Aorta (tissue), 5 donors: ENCODE data around the gene MAPK8IP2. TPM values are rescaled to one million over a fixed set of nuclear protein-coding genes. Genes with fewer than 3 reads are reported as not detected.

ENCODE experiments used
- ATAC-seq: fragments of 200-7000 bp; cut with Tn5 transposase; one replicate; pipeline ENCODE4 v1.9.1; 2022; ENCODE audit warnings: moderate library complexity; ENCODE audit not compliant: low FRiP score
- DNase-seq, 2 donors: peaks; one replicate each; pipeline ENCODE4 v3.0.0-alpha.2; 2020
- H3K27ac ChIP-seq, 2 donors: one replicate each; pipeline ENCODE4 v1.5.1; 2013; ENCODE audit warnings: low read length in 2 of 2, mild to moderate bottlenecking in 2 of 2, moderate library complexity in 2 of 2, control low read depth in 1 of 2, inconsistent platforms in 1 of 2, low read depth in 1 of 2
- H3K27me3 ChIP-seq, 2 donors: one replicate each; pipeline ENCODE4 v1.6.1; 2013; ENCODE audit warnings: control low read depth in 1 of 2, low read length in 1 of 2, mild to moderate bottlenecking in 1 of 2, moderate library complexity in 1 of 2; ENCODE audit not compliant: insufficient read depth in 2 of 2, control insufficient read depth in 1 of 2
- H3K36me3 ChIP-seq, 2 donors: one replicate each; pipeline ENCODE4 v1.6.1; 2013; ENCODE audit warnings: control low read depth in 1 of 2, low read length in 1 of 2, mild to moderate bottlenecking in 1 of 2; ENCODE audit not compliant: insufficient read depth in 2 of 2, control insufficient read depth in 1 of 2
- H3K4me1 ChIP-seq, 2 donors: one replicate each; pipeline ENCODE4 v1.6.1; 2013; ENCODE audit warnings: low read length in 2 of 2, control low read depth in 1 of 2, mild to moderate bottlenecking in 1 of 2, moderate library complexity in 1 of 2; ENCODE audit not compliant: insufficient read depth in 2 of 2, control insufficient read depth in 1 of 2
- H3K4me3 ChIP-seq, 2 donors: one replicate each; pipeline ENCODE4 v1.5.1; 2013; ENCODE audit warnings: low read length in 2 of 2, control low read depth in 1 of 2, mild to moderate bottlenecking in 1 of 2
- H3K9me3 ChIP-seq: one replicate; pipeline ENCODE4 v1.6.1; 2013; ENCODE audit warnings: mild to moderate bottlenecking, low read length; ENCODE audit not compliant: control insufficient read depth
- WGBS, 2 donors: extraction: QIAGEN DNeasy Blood & Tissue Kit; methylation state at CpG; one replicate each; pipeline ENCODE4 v1.1.7; 2013; 5-methylcytosine and 5-hydroxymethylcytosine counted together
- intact Hi-C, 2 donors: fragments of 100-400 bp; cut with DNase I; formaldehyde crosslinking; loops; one replicate each; pipeline versions ENCODE4 v1.14.2 to v1.15.0; 2022
- long read RNA-seq, 2 donors: library from polyadenylated mRNA; unstranded; transcript quantifications; one replicate each; pipeline ENCODE4 v2.0.0, GENCODE V29; 2020 to 2021
- polyA plus RNA-seq, 2 donors: library from polyadenylated mRNA; stranded (reverse); fragments of 200-250 nt; gene quantifications; one replicate each; pipeline ENCODE4 v1.2.3, GENCODE V29; 2013
- total RNA-seq, 2 donors: library from RNA; stranded (reverse); fragmentation: NEBNext Ultra II Directional; extraction: Animal tissue kit (Norgen Biotek cat#: 25700); gene quantifications; one replicate each; pipeline ENCODE4 v1.2.1, GENCODE V29; 2021
- donor health status: healthy with polysubstance abuse.
- donor health status: Bipolar disorder and iron deficiency.
- donor health status: DM: no; HTN: no; CAD: no.
- donor health status: DM: no; HTN: no; CAD: no.
- donor health status: DM: yes; HTN: yes; CAD: no.

The MAPK8IP2 gene
- total RNA-seq (under 1 TPM; 0.24 to 0.26 TPM), polyA plus RNA-seq (under 1 TPM; under 0.01 to 0.15 TPM)
- long read RNA-seq, donor 1: 0 reads
- long read RNA-seq, donor 2, partial matches to known transcripts: 1 of 2 reads
- long read RNA-seq, donor 2, other reads (novel, unspliced or antisense): 0 of 2 reads

DNA sequence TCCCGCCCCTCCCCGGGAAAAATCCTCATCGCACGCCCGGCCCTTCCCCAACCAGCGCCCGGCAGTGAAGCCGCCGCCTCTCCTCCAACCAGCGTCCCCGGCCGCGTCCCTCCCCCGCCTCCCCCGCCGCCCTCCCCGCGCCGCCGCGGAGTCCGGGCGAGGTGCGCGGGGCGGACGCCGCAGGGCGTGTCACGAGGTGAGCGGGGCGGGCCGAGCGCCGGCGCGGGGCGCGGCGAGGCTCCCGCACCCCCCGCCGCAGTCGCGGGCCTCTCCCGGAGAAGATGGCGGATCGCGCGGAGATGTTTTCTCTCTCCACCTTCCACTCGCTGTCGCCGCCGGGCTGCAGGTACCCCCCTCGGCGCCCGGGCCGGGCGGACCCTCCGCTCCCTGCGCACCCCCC, at the start of gene MAPK8IP2:
Gene MAPK8IP2 (plus strand): TSS at position 256 of the 400 bp plus-strand sequence. CDS start 26 bp downstream, at position 282.
- ATAC-seq (no peak), DNase-seq (peak in 1 of 2 donors; percentile 75)
- no peaks in the 10 kb centered on the region for H3K27me3 ChIP-seq
- no peak within 1 kb of the TSS for H3K27ac ChIP-seq
- intact Hi-C loops: no loop called here
- H3K4me3 ChIP-seq: peak within 1 kb of the TSS; percentile 35 to 40
- no peaks in the 10 kb centered on the region for H3K9me3 ChIP-seq
- no peaks in the 10 kb centered on the region for H3K36me3 ChIP-seq
- WGBS, 2 donors: 0 to 1% methylated on average over 14 to 61 of the region's 61 CpGs
- H3K4me1 ChIP-seq: no peaks in the 10 kb centered on the region

DNA sequence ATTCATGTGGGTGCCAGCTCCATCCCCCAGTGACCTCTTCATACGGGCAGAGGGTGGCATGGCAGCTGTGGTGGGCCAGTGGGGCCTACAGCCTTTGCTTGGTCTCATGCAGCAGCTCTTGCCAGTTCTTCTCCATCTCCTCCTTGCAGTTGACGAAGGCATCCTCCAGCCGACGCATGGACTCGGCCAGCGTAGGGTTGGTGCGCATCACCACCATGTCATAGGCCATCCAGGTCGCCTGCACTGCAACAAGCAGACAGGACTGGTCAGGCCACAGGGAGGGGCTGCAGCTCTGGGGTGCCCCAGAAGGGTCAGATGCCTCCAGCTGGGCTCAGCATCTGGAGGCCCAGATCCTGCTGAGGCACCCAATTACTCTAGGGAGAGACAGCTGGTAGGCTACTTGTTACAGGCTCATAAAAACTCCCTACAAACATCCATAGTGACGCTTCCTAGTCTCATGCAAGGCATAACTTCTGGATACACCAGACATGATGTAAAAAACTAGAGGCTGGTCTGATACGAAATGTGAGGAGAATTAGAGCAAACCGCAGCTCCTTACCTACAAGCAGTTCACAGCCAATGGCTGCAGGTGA, 49.3 kb upstream of the MAPK8IP2 start:
- Histone ChIP-seq H3K27ac (no peak overlapping the region), H3K9me3 (no peaks in the 10 kb centered on the region), H3K4me3 (no peak overlapping the region), H3K4me1 (no peaks in the 10 kb centered on the region), H3K36me3 (no peaks in the 10 kb centered on the region), H3K27me3 (no peaks in the 10 kb centered on the region)
- DNase-seq (peak in 1 of 2 donors; percentile 21), ATAC-seq (no peak)
- intact Hi-C loops: no loop called here
- 94 to 96% methylated on average over 11 of the region's 11 CpGs for WGBS, 2 donors

- Histone ChIP-seq H3K36me3 (no peaks in the 10 kb centered on the region), H3K4me1 (no peaks in the 10 kb centered on the region), H3K27ac (no peak overlapping the region), H3K9me3 (no peaks in the 10 kb centered on the region), H3K27me3 (no peaks in the 10 kb centered on the region), H3K4me3 (no peak overlapping the region)
- 76 to 78% methylated on average over 8 of the region's 8 CpGs for WGBS, 2 donors
- intact Hi-C loops: no loop called here
- no peak for ATAC-seq
- peak in 1 of 2 donors; percentile 6 for DNase-seq
Observed at GRCh38 chr22:50553310-50553709, 47.3 kb upstream of the MAPK8IP2 start.

- H3K4me3 ChIP-seq: no peak overlapping the region
- H3K4me1 ChIP-seq: no peaks in the 10 kb centered on the region
- no peaks in the 10 kb centered on the region for H3K27me3 ChIP-seq
- no peaks in the 10 kb centered on the region for H3K9me3 ChIP-seq
- DNase-seq: no peak
- no peaks in the 10 kb centered on the region for H3K36me3 ChIP-seq
- no peak for ATAC-seq
- H3K27ac ChIP-seq: no peak overlapping the region
- intact Hi-C loops: no loop called here
- WGBS, 2 donors: 72 to 74% methylated on average over 5 of the region's 5 CpGs
Observed at GRCh38 chr22:50556703-50557102, 43.9 kb upstream of the MAPK8IP2 start.

DNA sequence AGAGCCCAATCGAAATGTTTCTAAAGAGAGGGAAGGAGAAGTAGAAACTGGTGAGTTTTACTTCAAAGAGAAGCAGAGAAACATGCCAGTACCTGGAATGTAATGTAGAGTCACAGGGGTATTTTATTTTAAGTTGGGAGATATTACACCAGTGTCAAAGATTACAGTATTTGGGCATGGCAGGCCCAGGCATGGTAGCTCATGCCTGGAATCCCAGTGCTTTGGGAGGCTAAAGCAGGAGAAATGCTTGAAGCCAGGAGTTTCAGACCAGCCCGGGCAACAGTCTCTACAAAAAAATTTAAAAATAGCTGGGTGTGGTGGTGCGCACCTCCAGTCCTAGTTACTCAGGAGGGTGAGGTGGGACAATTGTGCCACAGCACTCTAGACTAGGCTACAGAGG, 40.6 kb upstream of the MAPK8IP2 start:
- intact Hi-C loops: loop anchor here in 1 of 2 donors (5.0 kb wide), 2 partner anchors 33 to 53 kb away; partner anchors contain the start of genes LMF2, NCAPH2 and SCO2

DNA sequence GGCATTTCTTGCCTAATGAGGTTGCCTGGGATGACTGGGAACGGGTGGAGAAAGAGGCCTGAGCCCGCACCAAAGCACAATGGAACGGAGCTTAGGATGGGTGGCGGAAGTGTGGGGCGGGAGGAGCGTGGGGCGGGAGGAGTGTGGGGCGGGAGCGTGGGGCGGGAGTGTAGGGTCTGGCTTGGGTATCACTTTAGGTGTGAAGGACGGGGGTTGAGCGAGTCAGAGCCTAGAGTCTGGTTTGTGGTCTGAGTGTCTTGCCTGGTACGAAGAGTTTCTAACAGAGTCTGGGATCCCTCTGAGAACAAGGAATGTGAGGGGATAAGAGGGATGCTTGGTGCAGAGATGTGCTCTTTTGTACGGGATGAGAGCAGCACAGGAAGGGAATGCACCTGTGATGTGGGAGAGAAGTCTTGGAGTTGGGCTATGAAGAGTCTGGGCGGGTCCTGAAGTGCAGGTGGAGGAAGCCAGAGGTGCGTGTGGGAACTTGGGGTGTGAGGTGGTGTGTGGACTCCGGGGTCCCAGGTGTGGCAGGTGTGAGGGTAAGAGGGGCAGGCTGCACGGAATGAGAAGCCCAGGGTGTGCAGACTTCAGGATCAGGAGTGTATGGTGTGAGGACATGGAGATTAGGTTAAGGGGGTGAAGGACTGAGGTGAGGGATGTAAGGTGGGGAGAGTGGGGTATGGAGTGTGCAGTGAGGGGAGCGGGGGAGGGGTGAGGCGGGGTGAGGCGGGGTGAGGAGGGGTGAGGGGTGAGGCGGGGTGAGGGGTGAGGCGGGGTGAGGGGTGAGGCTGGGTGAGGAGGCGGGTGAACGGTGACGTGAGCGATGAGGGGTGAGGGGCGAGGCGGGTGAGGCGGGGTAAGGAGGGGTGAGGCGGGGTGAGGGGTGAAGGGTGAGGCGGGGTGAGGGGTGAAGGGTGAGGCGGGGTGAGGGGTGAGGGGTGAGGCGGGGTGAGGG, 38.9 kb upstream of the MAPK8IP2 start:
- intact Hi-C loops: loop anchor here in 1 of 2 donors (2.0 to 5.0 kb wide), 3 partner anchors 21 to 54 kb away; partner anchors contain the start of genes CHKB, LMF2, NCAPH2 and SCO2
- H3K9me3 ChIP-seq: no peaks in the 10 kb centered on the region
- ATAC-seq: no peak
- no peak overlapping the region for H3K27ac ChIP-seq
- DNase-seq: peak; percentile 47 to 68
- H3K27me3 ChIP-seq: no peaks in the 10 kb centered on the region
- no peaks in the 10 kb centered on the region for H3K36me3 ChIP-seq
- H3K4me1 ChIP-seq: no peaks in the 10 kb centered on the region
- no peak overlapping the region for H3K4me3 ChIP-seq
- 68 to 70% methylated on average over 28 to 31 of the region's 34 CpGs for WGBS, 2 donors

More for the DNA sequence above, 40.6 kb upstream of the MAPK8IP2 start:
- peak in 1 of 2 donors; percentile 8 for DNase-seq
- no peaks in the 10 kb centered on the region for H3K36me3 ChIP-seq
- no peaks in the 10 kb centered on the region for H3K4me1 ChIP-seq
- H3K27me3 ChIP-seq: no peaks in the 10 kb centered on the region
- no peak overlapping the region for H3K27ac ChIP-seq
- no peak for ATAC-seq
- no peaks in the 10 kb centered on the region for H3K9me3 ChIP-seq
- WGBS, 2 donors: 80 to 81% methylated on average over 3 of the region's 3 CpGs
- no peak overlapping the region for H3K4me3 ChIP-seq

DNA sequence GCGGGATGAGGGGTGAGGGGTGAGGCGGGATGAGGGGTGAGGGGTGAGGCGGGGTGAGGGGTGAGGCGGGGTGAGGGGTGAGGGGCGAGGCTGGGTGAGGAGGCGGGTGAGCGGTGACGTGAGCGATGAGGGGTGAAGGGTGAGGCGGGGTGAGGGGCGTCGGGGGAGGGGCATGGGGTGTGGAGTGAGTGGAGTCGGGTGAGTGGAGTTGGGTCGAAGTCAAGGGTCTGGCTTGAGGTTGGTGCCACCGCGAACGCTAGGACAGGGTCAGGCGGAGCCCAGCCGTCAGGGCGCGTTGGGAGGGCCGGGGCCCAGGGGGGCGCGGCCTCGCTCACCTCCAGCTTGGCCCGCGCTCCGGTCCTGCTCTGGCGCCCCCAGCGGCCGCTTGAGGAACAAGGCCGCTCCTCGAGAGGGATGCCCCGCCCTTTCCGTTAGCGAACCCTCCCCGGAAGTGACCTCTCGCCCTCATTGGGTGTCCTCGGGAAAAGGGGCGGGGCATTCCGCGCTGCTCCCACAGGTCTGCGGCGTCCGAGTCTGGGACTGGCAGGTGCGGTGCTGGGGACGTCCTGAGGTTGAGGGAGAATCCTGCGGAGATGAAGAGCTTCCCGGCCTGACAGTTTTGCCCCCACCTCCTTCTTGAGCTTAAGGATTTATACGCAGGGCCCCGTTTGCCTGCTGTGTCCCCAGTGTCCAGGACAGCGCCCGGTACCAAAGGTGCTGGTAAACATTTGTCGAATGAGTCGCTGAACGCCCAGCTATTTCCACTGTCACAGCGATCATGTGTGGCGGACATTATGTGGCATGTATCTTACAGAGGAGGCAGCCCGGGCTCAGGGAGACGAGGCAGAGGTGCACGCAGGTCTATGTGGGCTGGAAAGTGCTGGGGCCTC, 37.8 kb upstream of the MAPK8IP2 start, which contains the start of gene SYCE3:
Gene SYCE3 (minus strand): TSS at position 397 of the 890 bp plus-strand sequence. CDS start 6,514 bp downstream, outside the sequence.
- peak within 1 kb of the TSS in 1 of 2 donors; percentile 58 for H3K4me3 ChIP-seq
- H3K27ac ChIP-seq: no peak within 1 kb of the TSS
- no peaks in the 10 kb centered on the region for H3K36me3 ChIP-seq
- H3K27me3 ChIP-seq: no peaks in the 10 kb centered on the region
- DNase-seq: peak; percentile 97 to 99
- H3K4me1 ChIP-seq: no peaks in the 10 kb centered on the region
- 2 to 5% methylated on average over 37 to 61 of the region's 61 CpGs for WGBS, 2 donors
- intact Hi-C loops: loop anchor here in 1 of 2 donors (2.0 to 5.0 kb wide), 3 partner anchors 20 to 55 kb away; partner anchors contain the start of genes CHKB, LMF2, NCAPH2 and SCO2
- H3K9me3 ChIP-seq: no peaks in the 10 kb centered on the region
- peak; percentile 98 for ATAC-seq
